ENCODE measurements around the gene RERE. TPM values are rescaled to one million over a fixed set of nuclear protein-coding genes. Genes with fewer than 3 reads are reported as not detected.
A peak's percentile ranks its signal among the peaks of the same experiment; 100 is the strongest.

The RERE gene
- total and polyA plus RNA-seq, 2 experiments from 2014 or later = 148 to 170 TPM

GRCh38 chr1:8367571-8368194 lies 449.8 kb downstream of the RERE start:
- H3K4me3 Mint-ChIP-seq = no peak overlapping the region
- no peaks in the 10 kb centered on the region; the same call in 1 of the 2 replicates for H3K36me3 ChIP-seq (ENCODE audit: insufficient read depth)

More at GRCh38 chr1:8367571-8368194, 449.8 kb downstream of the RERE start:
- peaks cover 15% of the 10 kb centered on the region for H3K27me3 Mint-ChIP-seq (ENCODE audit: insufficient read depth, low read depth, poor library complexity)
- H3K4me1 Mint-ChIP-seq = peaks cover 60% of the 10 kb centered on the region
- Histone ChIP-seq H3K4me2 (0 out of 2 replicates have a peak overlapping the region, but pooled peaks have one; percentile 16), H3F3A (replicated peaks; ENCODE audit: low read depth) (no peaks in the 10 kb centered on the region), H3K4me3 (no peak overlapping the region), H3K27ac (ENCODE audit: low read depth) (peak overlapping the region; percentile 85; the same call in 1 of the 2 replicates), H2AFZ (no peak overlapping the region), H3K79me2 (replicated peaks; ENCODE audit: insufficient read depth) (peaks cover 68% of the 10 kb centered on the region), H3K9me2 (ENCODE audit: insufficient read depth) (no peaks in the 10 kb centered on the region), H3K27me3 (ENCODE audit: insufficient read depth) (no peaks in the 10 kb centered on the region), H4K20me1 (replicated peaks; ENCODE audit: insufficient read depth) (peaks cover 17% of the 10 kb centered on the region), H3K4me1 (ENCODE audit: insufficient read depth) (peaks cover 42% of the 10 kb centered on the region)
- peak overlapping the region; percentile 87 for H3K27ac Mint-ChIP-seq
- ATAC-seq (no peak), DNase-seq (ENCODE audit: low spot score) (no peak)
- no peaks in the 10 kb centered on the region for H3K9me3 Mint-ChIP-seq
- H3K36me3 Mint-ChIP-seq (ENCODE audit: low read depth) = peaks cover 31% of the 10 kb centered on the region
- TF ChIP-seq STAT1 (IDR thresholded peaks at IDR 0.05; ENCODE audit: unreplicated experiment) (no peak), EZH2 (IDR thresholded peaks at IDR 0.05; ENCODE audit: low read depth, unreplicated experiment) (no peak), CREB1 (CRISPR knock-in tag; IDR thresholded peaks at IDR 0.05; ENCODE audit: low read depth) (no peak), POLR2AphosphoS5 (IDR thresholded peaks at IDR 0.05; ENCODE audit: low read depth) (no peak), NANOG (IDR thresholded peaks at IDR 0.05; ENCODE audit: borderline replicate concordance) (no peak), ZNF462 (CRISPR knock-in tag; IDR thresholded peaks at IDR 0.05) (no peak), JUNB (IDR thresholded peaks at IDR 0.05; ENCODE audit: unreplicated experiment) (no peak), EZH2phosphoT487 (IDR thresholded peaks at IDR 0.05; ENCODE audit: unreplicated experiment) (no peak), ETS1 (IDR thresholded peaks at IDR 0.05) (no peak), CTCF (conservative IDR thresholded peaks at IDR 0.05; ENCODE audit: low read depth in 2 of 2) (no peak), ZNF114 (CRISPR knock-in tag; IDR thresholded peaks at IDR 0.05) (no peak), REST (IDR thresholded peaks at IDR 0.05; ENCODE audit: unreplicated experiment) (no peak), ZNF331 (CRISPR knock-in tag; IDR thresholded peaks at IDR 0.05; ENCODE audit: low read depth) (no peak)
